Mesendoderm (in vitro differentiated cells): Measurements from ENCODE around the gene SNRK.
A peak's percentile ranks its signal among the peaks of the same experiment; 100 is the strongest.

ENCODE experiments used
- DNase-seq: peaks from one replicate; pipeline ENCODE4 v3.0.0; 2013
- H2AK5ac ChIP-seq: 2 replicates; pipeline ENCODE4 v1.6.1; 2013; ENCODE audit warnings: low read length, inconsistent platforms
- H2BK120ac ChIP-seq: 2 replicates; pipeline ENCODE4 v1.6.1; 2013; ENCODE audit warnings: low read depth, mild to moderate bottlenecking, low read length, moderate library complexity, mixed read lengths
- H2BK15ac ChIP-seq: replicated peaks from 2 replicates; pipeline ENCODE4 v1.6.1; 2013; ENCODE audit warnings: low read depth, mild to moderate bottlenecking, moderate library complexity
- H2BK5ac ChIP-seq: 2 replicates; pipeline ENCODE4 v1.6.1; 2013; ENCODE audit warnings: low read length, inconsistent platforms
- H3K18ac ChIP-seq: 2 replicates; pipeline ENCODE4 v1.6.1; 2013; ENCODE audit warnings: mild to moderate bottlenecking, low read length, mixed read lengths
- H3K23ac ChIP-seq: one replicate; pipeline ENCODE4 v1.6.1; 2013; ENCODE audit warnings: low read length
- H3K27ac ChIP-seq: 2 replicates; pipeline ENCODE4 v1.5.1; 2013; ENCODE audit warnings: low read depth, mild to moderate bottlenecking, inconsistent platforms, low read length, moderate library complexity
- H3K27me3 ChIP-seq: 2 replicates; pipeline ENCODE4 v1.6.1; 2013; ENCODE audit warnings: low read length, control low read depth, mild to moderate bottlenecking, inconsistent platforms; ENCODE audit not compliant: insufficient read depth, poor library complexity
- H3K36me3 ChIP-seq: 2 replicates; pipeline ENCODE4 v1.6.1; 2013; ENCODE audit warnings: low read length, inconsistent platforms; ENCODE audit not compliant: control insufficient read depth, insufficient read depth
- H3K4ac ChIP-seq: one replicate; pipeline ENCODE4 v1.6.1; 2013; ENCODE audit warnings: low read depth, mild to moderate bottlenecking, low read length, moderate library complexity
- H3K4me1 ChIP-seq: 2 replicates; pipeline ENCODE4 v1.6.1; 2013; ENCODE audit warnings: low read depth, low read length, inconsistent platforms; ENCODE audit not compliant: control insufficient read depth
- H3K4me2 ChIP-seq: 2 replicates; pipeline ENCODE4 v1.6.1; 2013; ENCODE audit warnings: low read length
- H3K4me3 ChIP-seq: 2 replicates; pipeline ENCODE4 v1.5.1; 2013; ENCODE audit warnings: mild to moderate bottlenecking, low read length
- H3K56ac ChIP-seq: one replicate; pipeline ENCODE4 v1.6.1; 2013; ENCODE audit warnings: low read length
- H3K79me1 ChIP-seq: 2 replicates; pipeline ENCODE4 v1.6.1; 2013; ENCODE audit warnings: low read length, inconsistent platforms
- H3K79me2 ChIP-seq: 2 replicates; pipeline ENCODE4 v1.6.1; 2013; ENCODE audit warnings: mild to moderate bottlenecking, low read length; ENCODE audit not compliant: control insufficient read depth, insufficient read depth
- H3K9ac ChIP-seq: 2 replicates; pipeline ENCODE4 v1.6.1; 2013; ENCODE audit warnings: low read length, inconsistent platforms
- H4K5ac ChIP-seq: one replicate; pipeline ENCODE4 v1.6.1; 2013; ENCODE audit warnings: low read length
- H4K8ac ChIP-seq: one replicate; pipeline ENCODE4 v1.6.1; 2013; ENCODE audit warnings: low read depth, mild to moderate bottlenecking, control low read depth, low read length, moderate library complexity
- WGBS: extraction: QIAGEN DNeasy Blood & Tissue Kit; methylation state at CpG from one replicate; pipeline ENCODE4 v1.1.7; 2013; ENCODE audit warnings: low lambda C conversion rate, missing lambda C conversion rate; ENCODE audit not compliant: insufficient coverage; ENCODE audit errors: extremely low coverage; 5-methylcytosine and 5-hydroxymethylcytosine counted together

Gene SNRK

GRCh38 chr3:43279082-43279481 is 7.3 kb upstream of the SNRK start:
- Histone ChIP-seq H2BK15ac (no peak overlapping the region), H3K4me3 (no peak overlapping the region), H3K36me3 (no peaks in the 10 kb centered on the region), H2AK5ac (no peak overlapping the region), H3K4ac (no peak overlapping the region), H3K4me2 (no peak overlapping the region), H4K5ac (no peak overlapping the region), H3K18ac (no peak overlapping the region), H3K79me2 (no peaks in the 10 kb centered on the region), H2BK5ac (no peak overlapping the region), H3K79me1 (no peaks in the 10 kb centered on the region), H3K56ac (no peak overlapping the region), H3K23ac (no peak overlapping the region), H3K9ac (no peak overlapping the region), H4K8ac (no peak overlapping the region), H3K27me3 (no peaks in the 10 kb centered on the region), H3K27ac (no peak overlapping the region), H3K4me1 (no peaks in the 10 kb centered on the region), H2BK120ac (no peak overlapping the region)
- DNase-seq, result no peak

- Histone ChIP-seq H2BK120ac (no peak overlapping the region), H4K5ac (no peak overlapping the region), H3K27ac (no peak overlapping the region), H3K79me1 (no peaks in the 10 kb centered on the region), H3K4me2 (no peak overlapping the region), H3K4me1 (no peaks in the 10 kb centered on the region), H2AK5ac (no peak overlapping the region), H3K36me3 (no peaks in the 10 kb centered on the region), H3K4ac (no peak overlapping the region), H3K79me2 (no peaks in the 10 kb centered on the region), H2BK5ac (no peak overlapping the region), H4K8ac (no peak overlapping the region), H3K4me3 (no peak overlapping the region), H3K9ac (no peak overlapping the region), H2BK15ac (no peak overlapping the region), H3K27me3 (no peaks in the 10 kb centered on the region), H3K23ac (no peak overlapping the region), H3K56ac (no peak overlapping the region), H3K18ac (no peak overlapping the region)
- no peak for DNase-seq
- WGBS, result no CpG with 5 or more reads among the region's 5 CpGs
Measured at GRCh38 chr3:43279532-43279931, 6.8 kb upstream of the SNRK start.

GRCh38 chr3:43281020-43281419 is 5.3 kb upstream of the SNRK start:
- no peak overlapping the region for H2AK5ac ChIP-seq
- no peaks in the 10 kb centered on the region for H3K79me1 ChIP-seq
- no peak overlapping the region for H3K18ac ChIP-seq
- H3K4ac ChIP-seq, result no peak overlapping the region
- no peak overlapping the region for H3K4me2 ChIP-seq
- H3K9ac ChIP-seq, result no peak overlapping the region
- H3K23ac ChIP-seq, result no peak overlapping the region
- H3K36me3 ChIP-seq, result no peaks in the 10 kb centered on the region
- H2BK120ac ChIP-seq, result no peak overlapping the region
- no peak for DNase-seq
- no peak overlapping the region for H3K56ac ChIP-seq
- H4K5ac ChIP-seq, result no peak overlapping the region
- no peak overlapping the region for H3K4me3 ChIP-seq
- no CpG with 5 or more reads among the region's 2 CpGs for WGBS
- H3K4me1 ChIP-seq, result no peaks in the 10 kb centered on the region
- no peak overlapping the region for H3K27ac ChIP-seq
- H3K27me3 ChIP-seq, result no peaks in the 10 kb centered on the region
- no peaks in the 10 kb centered on the region for H3K79me2 ChIP-seq
- H2BK5ac ChIP-seq, result no peak overlapping the region
- no peak overlapping the region for H4K8ac ChIP-seq
- H2BK15ac ChIP-seq, result no peak overlapping the region

GRCh38 chr3:43284171-43284570 is 2.2 kb upstream of the SNRK start:
- Histone ChIP-seq H2BK5ac (no peak overlapping the region), H3K56ac (no peak overlapping the region), H3K4me2 (no peak overlapping the region), H3K27ac (no peak overlapping the region), H2AK5ac (no peak overlapping the region), H3K79me1 (peaks cover 3% of the 10 kb centered on the region), H4K8ac (no peak overlapping the region), H3K9ac (no peak overlapping the region), H3K27me3 (no peaks in the 10 kb centered on the region), H2BK15ac (no peak overlapping the region), H3K36me3 (no peaks in the 10 kb centered on the region), H3K4me3 (no peak overlapping the region), H4K5ac (no peak overlapping the region), H3K23ac (no peak overlapping the region), H3K18ac (no peak overlapping the region), H3K4me1 (peaks cover 2% of the 10 kb centered on the region), H3K79me2 (peaks cover 5% of the 10 kb centered on the region), H2BK120ac (no peak overlapping the region), H3K4ac (no peak overlapping the region)
- no CpG with 5 or more reads among the region's 1 CpG for WGBS
- DNase-seq, result no peak

- no peak overlapping the region for H4K8ac ChIP-seq
- peaks cover 10% of the 10 kb centered on the region for H3K79me1 ChIP-seq
- no peak overlapping the region for H3K4me3 ChIP-seq
- H3K27ac ChIP-seq, result no peak overlapping the region
- H3K23ac ChIP-seq, result no peak overlapping the region
- WGBS, result no CpG with 5 or more reads among the region's 11 CpGs
- no peak overlapping the region for H3K56ac ChIP-seq
- H2BK15ac ChIP-seq, result no peak overlapping the region
- H2AK5ac ChIP-seq, result no peak overlapping the region
- H2BK120ac ChIP-seq, result no peak overlapping the region
- no peaks in the 10 kb centered on the region for H3K27me3 ChIP-seq
- H2BK5ac ChIP-seq, result no peak overlapping the region
- no peak overlapping the region for H3K4ac ChIP-seq
- H3K36me3 ChIP-seq, result no peaks in the 10 kb centered on the region
- H3K9ac ChIP-seq, result no peak overlapping the region
- peaks cover 12% of the 10 kb centered on the region for H3K79me2 ChIP-seq
- H3K18ac ChIP-seq, result no peak overlapping the region
- H3K4me1 ChIP-seq, result peaks cover 2% of the 10 kb centered on the region
- no peak overlapping the region for H3K4me2 ChIP-seq
- H4K5ac ChIP-seq, result no peak overlapping the region
- DNase-seq, result peak; percentile 20
Measured at GRCh38 chr3:43285644-43286043, 696 bp upstream of the SNRK start.

GRCh38 chr3:43286841-43287499 is 630 bp downstream of the SNRK start:
- DNase-seq, result peak; percentile 29
- H3K79me2 ChIP-seq, result peaks cover 19% of the 10 kb centered on the region
- H3K27ac ChIP-seq, result no peak overlapping the region

More at GRCh38 chr3:43286841-43287499, 630 bp downstream of the SNRK start:
- Histone ChIP-seq H2BK15ac (no peak overlapping the region), H3K4me2 (peak overlapping the region; percentile 58), H3K4me1 (peaks cover 2% of the 10 kb centered on the region), H4K5ac (no peak overlapping the region), H2BK120ac (peak overlapping the region; percentile 64), H2AK5ac (no peak overlapping the region), H4K8ac (no peak overlapping the region), H2BK5ac (no peak overlapping the region), H3K56ac (peak overlapping the region; percentile 28), H3K27me3 (no peaks in the 10 kb centered on the region), H3K36me3 (no peaks in the 10 kb centered on the region), H3K9ac (peak overlapping the region; percentile 74), H3K23ac (no peak overlapping the region), H3K79me1 (peaks cover 15% of the 10 kb centered on the region), H3K4ac (peak overlapping the region; percentile 78), H3K4me3 (peak overlapping the region; percentile 62), H3K18ac (peak overlapping the region; percentile 92)
- WGBS, result no CpG with 5 or more reads among the region's 54 CpGs
